HG02981 (cell line): Measurements from ENCODE around the gene CLEC18B.
"Not testable (repeated sequence)": the region's sequence is repeated elsewhere in the genome, so short reads cannot be mapped to it uniquely, and the experiment has no call there.

Experiments
- ATAC-seq: cut with Tn5 transposase; IDR thresholded peaks from one replicate; pipeline ENCODE4 v1.9.1; 2021; ENCODE audit warnings: mild to moderate bottlenecking, moderate library complexity; ENCODE audit not compliant: unreplicated experiment

The CLEC18B gene

DNA sequence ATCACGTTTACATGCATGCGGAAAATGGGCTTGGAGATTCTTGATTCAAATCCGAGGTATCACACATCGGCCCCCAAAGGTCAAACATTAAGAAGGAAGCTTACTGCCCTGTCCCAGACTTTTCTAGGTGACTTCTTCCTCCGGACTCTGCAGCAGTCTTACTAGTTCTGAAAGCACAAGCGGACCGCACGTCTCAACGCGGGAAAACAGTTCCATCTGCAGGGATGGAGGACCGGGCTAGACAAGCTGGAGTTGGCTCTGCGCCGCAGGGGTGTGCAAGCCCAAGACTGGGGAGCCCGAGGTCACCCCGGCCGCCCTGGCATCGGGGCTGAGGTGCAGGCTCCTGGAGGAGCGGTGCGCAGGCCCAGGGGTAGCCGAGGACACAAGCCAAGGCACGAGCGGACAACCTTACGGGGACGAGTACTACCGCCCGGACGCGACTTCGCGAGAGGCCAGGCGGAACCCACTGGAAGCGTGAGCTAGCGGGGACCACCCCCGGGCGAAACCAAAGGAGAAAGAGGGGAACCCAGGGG lies 53.7 kb downstream of the CLEC18B start:
- ATAC-seq = not testable (repeated sequence)

DNA sequence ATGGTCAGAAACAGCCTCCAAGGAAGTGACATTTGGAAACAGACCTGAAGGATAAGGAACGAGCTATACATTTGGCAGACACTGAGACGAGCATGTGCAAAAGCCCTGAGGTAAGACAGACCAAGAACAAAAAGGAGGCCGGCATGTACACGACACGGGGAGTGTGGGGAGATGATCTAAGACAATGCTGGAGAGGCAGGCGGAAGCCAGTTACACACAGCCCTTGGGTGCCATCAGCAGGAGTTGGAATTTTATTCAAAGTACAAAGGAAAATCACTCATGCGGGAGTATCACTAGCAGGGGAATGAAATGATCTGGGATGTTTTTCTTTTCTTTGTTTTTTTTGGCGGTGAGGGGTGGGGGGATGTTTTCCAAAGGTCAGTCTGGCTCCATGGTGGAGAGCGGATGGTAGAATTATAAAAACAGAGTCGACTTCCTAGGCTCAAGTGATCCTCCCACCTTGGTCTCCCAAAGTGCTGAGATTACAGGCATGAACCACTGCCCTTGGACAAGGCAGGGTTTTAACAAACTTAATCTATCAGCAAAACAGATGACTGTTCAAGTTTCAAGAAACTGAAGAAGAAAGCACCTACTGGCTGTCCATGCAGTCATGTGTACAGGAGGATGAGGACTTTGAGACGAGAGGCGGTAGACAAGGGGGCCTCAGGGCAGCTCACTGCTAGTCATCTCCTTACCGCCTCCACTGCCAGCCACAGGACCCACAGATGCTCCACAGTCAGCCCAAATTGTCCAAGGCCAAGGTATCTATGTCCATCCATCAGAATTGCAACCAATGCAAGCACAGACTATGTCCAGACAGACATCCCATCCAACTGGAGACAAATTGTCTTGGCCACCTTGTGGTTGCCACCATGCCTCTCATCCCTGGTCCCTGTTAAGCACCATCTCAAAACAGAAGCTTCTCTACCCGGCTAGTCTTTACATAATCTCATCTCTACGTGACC lies 59.4 kb downstream of the CLEC18B start:
- not testable (repeated sequence) for ATAC-seq
